HG03135 (cell line): Measurements from ENCODE around the gene GPANK1.
A peak's percentile ranks its signal among the peaks of the same experiment; 100 is the strongest.

ENCODE experiments used
- ATAC-seq: cut with Tn5 transposase; IDR thresholded peaks from one replicate; pipeline ENCODE4 v1.9.1; 2021; ENCODE audit warnings: mild to moderate bottlenecking, moderate library complexity; ENCODE audit not compliant: unreplicated experiment

The GPANK1 gene

DNA sequence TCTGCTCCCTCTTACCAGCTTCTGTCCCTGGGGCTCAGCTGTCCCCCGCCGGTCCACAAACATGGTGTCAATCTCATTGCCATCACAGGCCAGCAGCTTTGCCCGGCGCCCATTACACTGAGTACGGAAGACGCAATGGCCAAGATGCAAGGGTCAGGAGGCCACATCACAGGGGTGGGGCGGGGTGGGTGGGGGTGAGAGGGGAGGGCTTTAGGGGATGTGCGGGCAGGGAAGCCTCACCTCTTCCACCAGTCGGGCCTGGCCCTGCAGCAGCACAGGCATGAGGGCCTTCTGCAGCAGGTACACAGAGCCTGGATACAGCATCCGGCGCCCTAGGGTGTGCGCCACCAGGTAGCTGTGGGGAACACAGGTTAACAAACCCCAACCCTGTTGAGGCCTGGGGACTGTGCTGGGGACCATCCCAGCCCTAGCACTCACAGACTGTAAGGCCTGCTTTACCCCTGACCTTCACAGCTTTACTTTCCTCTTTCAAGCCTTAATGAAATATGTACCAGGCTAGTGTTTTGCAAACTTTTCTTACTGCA is 26.8 kb upstream of the GPANK1 start:
- no peak for ATAC-seq

GRCh38 chr6:31691078-31691463 is 26.3 kb upstream of the GPANK1 start:
- no peak for ATAC-seq

DNA sequence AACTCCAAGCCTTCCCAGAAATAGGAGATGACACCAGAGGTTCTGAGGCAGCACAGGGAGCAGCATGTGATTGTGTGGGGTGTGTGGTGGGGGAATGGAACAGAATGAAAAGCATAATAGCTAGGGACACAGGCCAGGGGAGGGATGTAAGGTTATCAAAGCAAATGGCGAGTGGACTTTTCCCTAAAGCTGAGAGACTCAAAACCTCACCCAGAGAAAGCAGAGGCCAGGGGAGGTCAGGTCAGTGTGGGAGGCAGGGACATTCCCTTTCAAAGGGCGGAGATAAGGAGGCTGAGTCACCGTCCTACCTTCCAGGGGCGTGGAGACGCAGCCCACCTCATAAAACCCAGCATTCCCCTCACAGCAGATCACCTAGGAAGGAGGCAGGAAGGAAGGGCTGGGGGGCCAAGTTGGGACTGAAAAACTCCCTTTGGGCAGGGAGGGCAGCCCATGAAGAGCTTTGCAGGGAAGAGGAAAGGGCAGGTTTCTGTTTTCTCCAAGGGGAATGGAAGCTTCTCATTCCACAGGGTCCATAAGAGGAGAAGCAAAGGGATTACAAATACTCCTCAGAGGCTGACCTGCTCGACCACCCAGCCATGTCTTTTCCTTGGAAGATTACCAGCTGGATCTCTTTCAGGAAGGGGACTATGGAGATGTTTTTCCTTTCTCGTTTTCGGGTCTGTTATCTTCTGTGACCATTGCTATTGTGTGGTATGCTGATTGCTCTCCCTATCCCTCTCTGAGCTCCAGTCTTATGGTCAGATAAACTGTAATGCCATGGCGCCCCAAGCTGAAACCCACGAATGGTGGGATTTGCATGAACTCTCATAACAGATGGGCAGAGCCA is 25.7 kb upstream of the GPANK1 start:
- ATAC-seq: no peak

GRCh38 chr6:31689249-31690110 is 24.7 kb upstream of the GPANK1 start:
- ATAC-seq: no peak

DNA sequence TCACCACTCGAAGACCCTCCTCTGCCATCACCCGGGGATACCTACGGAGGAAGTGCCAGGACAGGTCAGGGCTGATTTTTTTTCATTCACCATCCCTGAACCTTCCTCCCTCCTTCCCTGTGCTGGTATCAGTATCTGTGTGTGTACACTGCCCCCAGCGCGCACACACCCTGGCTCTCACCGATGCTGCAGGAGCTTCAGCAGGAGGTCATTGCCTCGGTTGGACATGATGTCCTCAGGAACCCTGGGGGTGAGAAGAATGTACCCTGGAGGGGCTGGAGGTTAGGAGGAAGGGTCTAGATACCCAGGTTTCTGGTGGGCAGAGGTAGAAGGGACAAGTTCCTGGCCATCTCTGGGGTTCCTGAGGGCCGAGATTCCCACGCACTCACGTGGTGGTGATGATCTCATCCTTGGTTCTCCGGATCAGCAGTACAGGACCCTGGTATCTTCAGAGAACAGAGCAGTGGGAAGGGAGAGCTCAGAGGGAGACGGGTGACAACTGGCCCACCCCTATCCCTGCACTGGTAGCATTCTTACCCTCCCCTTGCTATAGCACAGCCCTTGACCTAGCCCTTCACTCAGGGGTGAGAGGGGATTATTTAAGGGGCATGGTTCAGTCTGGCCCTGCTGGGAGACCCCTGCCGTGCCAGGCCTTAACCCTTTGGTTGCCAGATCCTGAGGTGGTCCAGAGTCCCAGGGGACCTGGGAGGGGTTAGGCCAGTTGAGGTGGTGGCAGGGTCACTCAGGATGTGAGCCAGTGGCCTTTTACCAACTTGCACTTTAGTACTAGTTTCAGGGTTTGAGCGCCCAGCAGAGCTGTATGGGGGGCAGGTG is 23.3 kb upstream of the GPANK1 start:
- ATAC-seq: no peak

DNA sequence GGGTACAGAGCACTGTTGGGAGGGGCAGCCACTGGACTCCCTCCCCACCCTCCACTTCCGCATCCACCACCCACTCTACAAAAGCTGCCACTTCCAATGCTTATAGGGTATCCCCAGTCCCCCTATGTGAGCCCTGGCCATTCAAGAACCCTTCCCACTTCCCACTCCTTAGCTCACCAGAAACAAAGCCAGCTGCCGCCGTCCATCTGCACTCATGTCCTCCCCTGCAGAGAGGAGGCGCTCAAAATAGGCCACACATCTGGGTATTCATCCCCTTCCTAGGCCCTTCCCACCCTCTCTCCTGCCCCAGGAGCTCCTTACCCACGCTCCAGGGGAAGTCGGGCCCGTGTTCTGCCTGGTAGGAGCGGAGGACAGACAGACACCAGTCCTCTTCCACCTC is 22.5 kb upstream of the GPANK1 start:
- ATAC-seq: no peak

GRCh38 chr6:31686483-31686882 is 21.7 kb upstream of the GPANK1 start:
- no peak for ATAC-seq

DNA sequence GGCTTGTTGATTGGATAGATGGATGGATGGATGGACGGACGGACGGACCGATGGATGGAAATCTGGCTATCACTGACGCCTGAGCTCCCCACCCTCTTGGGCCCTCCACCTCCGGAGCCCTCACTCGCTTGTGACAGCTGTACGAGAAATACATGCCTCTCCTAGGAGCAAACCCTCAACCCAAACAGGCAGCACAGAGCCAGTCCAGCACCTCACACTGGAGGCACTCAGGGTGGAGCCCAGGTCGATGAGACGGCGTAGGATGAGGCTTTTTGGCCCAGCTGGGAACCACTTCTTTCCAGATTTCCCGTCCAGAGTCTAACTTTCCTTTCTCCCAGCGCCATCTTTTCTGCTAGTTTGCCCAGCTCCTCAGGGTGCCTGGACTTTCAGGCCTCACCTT is 18.8 kb upstream of the GPANK1 start:
- no peak for ATAC-seq

GRCh38 chr6:31681135-31681671 is 16.4 kb upstream of the GPANK1 start:
- ATAC-seq: no peak

DNA sequence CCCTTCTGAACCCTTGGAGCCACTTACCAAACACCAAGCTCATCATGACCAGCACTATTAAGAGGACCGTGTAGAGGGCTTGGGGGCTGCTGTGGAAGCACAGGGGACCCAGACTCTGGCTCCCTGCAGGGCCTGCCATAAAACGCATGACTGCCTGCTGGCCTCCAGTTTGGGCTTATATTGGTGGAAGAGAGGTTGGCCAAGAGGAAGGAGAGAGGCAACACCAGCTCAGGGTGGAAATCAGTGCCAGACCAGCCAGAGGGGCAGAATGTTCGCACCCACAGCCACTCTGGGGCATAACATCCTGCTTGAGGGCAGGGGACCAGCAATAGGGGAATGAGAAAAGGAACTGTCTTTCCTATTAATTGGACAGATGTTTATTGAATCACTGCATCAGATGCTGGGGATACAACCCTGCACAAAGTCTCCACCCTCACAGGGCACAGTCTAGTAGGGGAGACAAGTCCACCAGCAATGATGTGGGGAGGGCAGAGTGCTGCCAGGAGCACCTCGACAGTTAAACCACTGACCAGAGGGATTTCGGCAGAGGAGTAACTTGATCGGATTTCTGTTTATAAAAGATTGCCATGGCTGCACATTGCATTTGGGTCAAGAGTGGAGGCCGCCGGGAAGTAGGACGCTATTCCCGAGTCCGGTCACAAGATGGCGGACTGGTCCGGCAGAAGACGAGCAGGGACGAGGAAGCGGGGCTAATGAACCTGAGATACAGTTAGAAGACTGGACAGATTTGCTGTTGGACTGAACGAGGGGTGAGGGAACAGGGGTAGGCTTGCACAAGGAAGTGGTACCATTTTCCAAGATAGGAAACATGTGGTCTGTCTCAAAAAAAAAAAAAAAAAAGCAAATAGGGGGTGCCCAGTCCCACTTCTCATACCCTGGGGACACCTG is 15.7 kb upstream of the GPANK1 start, which contains the start of gene LY6G5C:
TSS of gene LY6G5C (minus strand) at position 842 of the 909 bp plus-strand sequence. CDS start at position 148, 694 bp downstream.
- ATAC-seq: no peak

- no peak for ATAC-seq
Observed at GRCh38 chr6:31677955-31678354, 13.2 kb upstream of the GPANK1 start.

DNA sequence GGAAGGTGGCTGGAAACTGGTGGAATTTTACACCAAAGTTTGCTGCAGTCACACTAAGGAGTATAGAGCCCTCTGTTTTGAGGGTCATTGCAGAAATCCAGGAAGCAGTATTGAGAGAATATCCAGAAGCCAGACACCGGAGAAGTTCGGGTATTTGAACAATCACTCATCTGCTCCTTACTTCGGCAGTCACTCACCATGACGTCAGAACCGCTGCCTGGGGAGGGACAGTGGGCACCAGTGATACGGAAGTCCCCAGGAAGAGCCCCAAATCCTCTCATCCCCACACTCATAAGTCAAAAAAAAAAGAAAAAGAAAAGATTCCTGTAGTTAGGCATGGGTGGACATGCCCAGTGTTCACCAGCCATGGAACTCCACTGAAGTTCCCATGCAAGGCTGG is 12.1 kb upstream of the GPANK1 start:
- no peak for ATAC-seq

- no peak for ATAC-seq
Observed at GRCh38 chr6:31676322-31676903, 11.6 kb upstream of the GPANK1 start.

DNA sequence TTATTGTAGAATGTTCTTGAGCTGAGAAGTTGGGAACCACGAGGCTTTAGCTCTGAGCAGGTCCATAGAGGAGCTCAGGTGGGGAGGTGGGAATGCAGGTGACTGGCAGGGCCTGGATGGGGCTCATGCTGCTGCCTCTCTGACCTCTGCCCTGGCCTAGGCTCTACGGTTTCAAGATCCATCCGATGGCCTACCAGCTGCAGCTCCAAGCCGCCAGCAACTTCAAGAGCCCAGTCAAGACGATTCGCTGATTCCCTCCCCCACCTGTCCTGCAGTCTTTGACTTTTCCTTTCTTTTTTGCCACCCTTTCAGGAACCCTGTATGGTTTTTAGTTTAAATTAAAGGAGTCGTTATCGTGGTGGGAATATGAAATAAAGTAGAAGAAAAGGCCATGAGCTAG is 4.9 kb upstream of the GPANK1 start, which contains the start of gene LY6G5B:
TSS of gene LY6G5B (plus strand) at position 301 of the 400 bp plus-strand sequence. CDS start 975 bp downstream, outside the sequence.
- no peak for ATAC-seq

GRCh38 chr6:31666337-31666965 is 1.7 kb upstream of the GPANK1 start:
- ATAC-seq: no peak

GRCh38 chr6:31665501-31666336 is 922 bp upstream of the GPANK1 start, which contains the start of gene CSNK2B:
CSNK2B (plus strand) TSS chr6:31666080; CDS start chr6:31666832, 752 bp downstream.
- peak; percentile 73 for ATAC-seq
